ENCODE measurements around the gene ADARB1. TPM values are rescaled to one million over a fixed set of nuclear protein-coding genes. Genes with fewer than 3 reads are reported as not detected.

Gene ADARB1
- total RNA-seq, 1 donor from 2014 or later: 14.5 TPM

DNA sequence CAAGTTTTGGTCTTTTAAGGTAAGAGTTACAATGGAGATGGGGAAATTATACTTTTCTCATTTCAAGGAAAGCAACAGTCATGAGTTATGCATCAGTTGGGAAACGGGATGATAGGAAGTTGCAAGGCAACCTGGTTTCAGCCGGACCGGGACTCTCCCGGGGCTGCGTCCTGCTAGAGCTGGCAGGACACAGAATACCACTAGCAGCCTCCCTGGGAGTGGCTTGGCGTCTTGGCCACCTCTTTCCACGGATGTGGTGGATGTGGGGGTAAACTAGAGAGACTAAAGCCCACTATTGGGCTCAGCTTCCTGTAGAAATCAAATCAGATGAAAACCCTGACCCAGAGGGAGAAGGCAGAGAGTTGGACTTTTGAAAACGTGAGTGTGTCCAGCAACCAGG lies 71.9 kb downstream of the ADARB1 start:
- Mint-ChIP-seq H3K9me3 (ENCODE audit: unreplicated experiment) (no peaks in the 10 kb centered on the region), H3K27ac (ENCODE audit: unreplicated experiment) (no peak overlapping the region), H3K4me1 (ENCODE audit: unreplicated experiment) (no peaks in the 10 kb centered on the region)

DNA sequence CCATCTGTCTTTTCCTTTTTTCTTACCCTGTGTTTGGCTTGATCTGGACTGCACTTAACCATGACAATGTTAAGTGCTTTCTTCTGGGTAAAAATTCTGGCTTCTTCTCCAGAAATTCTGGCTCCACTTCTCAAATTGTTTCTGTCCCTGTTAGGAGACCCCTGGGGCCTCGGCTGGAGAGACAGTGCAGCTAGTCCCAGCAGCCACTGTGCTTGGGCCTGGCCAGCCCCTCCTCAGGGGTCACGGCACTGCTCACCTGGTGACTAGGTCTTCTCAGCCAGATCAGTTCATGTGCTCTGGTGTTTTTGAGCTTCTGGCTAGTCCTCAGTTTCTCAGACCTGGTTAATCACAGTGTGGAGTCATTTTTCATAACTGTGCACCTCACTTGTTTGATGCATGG lies 72.4 kb downstream of the ADARB1 start:
- Mint-ChIP-seq H3K27ac (ENCODE audit: unreplicated experiment) (no peak overlapping the region), H3K27me3 (ENCODE audit: unreplicated experiment) (peaks cover 4% of the 10 kb centered on the region), H3K4me1 (ENCODE audit: unreplicated experiment) (peaks cover 4% of the 10 kb centered on the region), H3K9me3 (ENCODE audit: unreplicated experiment) (no peaks in the 10 kb centered on the region), H3K36me3 (ENCODE audit: low read depth, unreplicated experiment) (peaks cover 9% of the 10 kb centered on the region), H3K4me3 (ENCODE audit: unreplicated experiment) (no peak overlapping the region)
- no peak for TF ChIP-seq CTCF (IDR thresholded peaks at IDR 0.05; ENCODE audit: unreplicated experiment)
- DNase-seq (ENCODE audit: low spot score): no peak

More for the DNA sequence above, 71.9 kb downstream of the ADARB1 start:
- Mint-ChIP-seq H3K27me3 (ENCODE audit: unreplicated experiment) (peaks cover 4% of the 10 kb centered on the region), H3K36me3 (ENCODE audit: low read depth, unreplicated experiment) (peaks cover 9% of the 10 kb centered on the region), H3K4me3 (ENCODE audit: unreplicated experiment) (no peak overlapping the region)
- TF ChIP-seq CTCF (IDR thresholded peaks at IDR 0.05; ENCODE audit: unreplicated experiment): no peak
- no peak for DNase-seq (ENCODE audit: low spot score)

DNA sequence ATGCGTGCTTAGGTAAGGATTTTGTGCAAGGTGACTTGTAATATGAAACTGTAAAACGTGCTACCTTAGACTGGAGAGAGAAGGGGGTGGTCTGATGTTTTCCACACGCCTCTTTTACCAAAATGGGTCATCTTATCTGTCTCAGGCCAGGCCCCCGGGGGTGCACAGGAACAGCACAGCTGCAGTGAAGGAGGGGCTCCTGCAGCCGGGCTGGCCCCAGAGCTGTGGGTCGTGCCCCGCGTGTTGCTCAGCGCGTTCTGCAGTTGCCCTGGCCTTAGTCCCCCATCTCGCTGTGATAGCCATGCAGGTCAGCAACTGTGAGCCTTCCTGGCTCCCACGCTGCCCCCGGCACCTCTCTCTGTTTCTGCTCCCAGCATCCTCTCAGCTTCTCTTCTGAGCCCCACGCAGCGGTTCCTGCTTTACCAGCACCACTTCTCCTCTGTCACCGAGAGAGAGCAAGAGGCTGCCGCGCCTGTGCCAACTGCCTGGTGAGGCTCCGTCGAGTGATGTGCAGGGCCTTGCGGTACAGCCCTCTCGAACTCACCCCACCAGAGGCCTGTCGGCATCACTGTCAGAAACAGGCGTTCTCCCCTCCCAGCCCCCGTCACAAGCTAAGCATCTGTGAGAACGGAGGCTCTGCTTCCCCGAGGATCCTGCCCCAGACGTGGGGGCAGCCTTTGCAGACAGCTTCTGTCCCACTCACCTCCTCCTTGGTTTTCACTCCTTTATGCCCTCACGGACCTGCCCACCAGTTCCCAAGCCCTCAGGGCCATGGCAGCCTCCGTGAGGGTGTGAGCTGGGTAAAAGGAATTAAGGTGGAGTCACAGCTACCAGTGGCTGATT lies 73.3 kb downstream of the ADARB1 start:
- no peaks in the 10 kb centered on the region for H3K9me3 Mint-ChIP-seq (ENCODE audit: unreplicated experiment)
- H3K36me3 Mint-ChIP-seq (ENCODE audit: low read depth, unreplicated experiment): peaks cover 9% of the 10 kb centered on the region
- no peak for DNase-seq (ENCODE audit: low spot score)
- TF ChIP-seq CTCF (IDR thresholded peaks at IDR 0.05; ENCODE audit: unreplicated experiment): no peak
- no peak overlapping the region for H3K4me3 Mint-ChIP-seq (ENCODE audit: unreplicated experiment)
- H3K4me1 Mint-ChIP-seq (ENCODE audit: unreplicated experiment): peaks cover 12% of the 10 kb centered on the region
- H3K27ac Mint-ChIP-seq (ENCODE audit: unreplicated experiment): no peak overlapping the region
- H3K27me3 Mint-ChIP-seq (ENCODE audit: unreplicated experiment): peaks cover 4% of the 10 kb centered on the region

DNA sequence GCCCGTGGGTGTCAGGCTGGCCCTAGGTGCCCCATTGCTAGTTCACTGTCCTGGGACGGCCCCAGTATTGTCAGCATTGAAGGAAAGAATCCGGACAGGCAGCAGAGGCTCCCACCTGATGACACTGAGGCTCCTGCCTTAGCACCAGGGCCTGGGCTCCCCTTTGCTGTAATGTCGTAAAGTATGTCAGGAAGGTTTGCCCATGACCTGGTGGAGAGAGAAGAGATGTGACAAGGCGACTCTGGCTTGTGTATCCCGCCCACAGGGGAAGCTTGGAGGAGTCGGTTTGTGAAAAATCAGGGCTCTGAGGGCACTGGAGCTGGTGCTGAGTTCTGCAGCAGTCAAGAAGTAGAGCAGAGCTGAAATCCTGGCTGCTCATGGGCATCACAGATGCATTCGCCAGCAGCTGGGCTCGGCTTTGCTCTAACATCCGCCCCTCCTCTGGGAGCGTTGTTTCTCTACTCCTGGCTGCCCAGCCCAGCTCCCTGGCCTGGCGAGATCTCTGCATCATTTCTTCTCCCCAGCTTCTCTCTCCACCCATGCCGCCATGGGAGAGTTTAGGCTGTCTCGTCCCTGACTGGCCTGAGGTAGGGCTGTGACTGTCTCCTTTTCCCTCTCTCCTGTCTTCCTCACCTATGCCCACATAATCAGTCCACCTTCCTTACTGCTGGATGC lies 74.1 kb downstream of the ADARB1 start:
- no peak for DNase-seq (ENCODE audit: low spot score)
- Mint-ChIP-seq H3K4me1 (ENCODE audit: unreplicated experiment) (peaks cover 12% of the 10 kb centered on the region), H3K27ac (ENCODE audit: unreplicated experiment) (no peak overlapping the region)

More for the DNA sequence above, 74.1 kb downstream of the ADARB1 start:
- no peak for TF ChIP-seq CTCF (IDR thresholded peaks at IDR 0.05; ENCODE audit: unreplicated experiment)
- Mint-ChIP-seq H3K4me3 (ENCODE audit: unreplicated experiment) (no peak overlapping the region), H3K36me3 (ENCODE audit: low read depth, unreplicated experiment) (peaks cover 9% of the 10 kb centered on the region), H3K9me3 (ENCODE audit: unreplicated experiment) (no peaks in the 10 kb centered on the region), H3K27me3 (ENCODE audit: unreplicated experiment) (peaks cover 4% of the 10 kb centered on the region)

All from endothelial cell (in vitro differentiated cells).